Endothelial cell of umbilical vein (primary cell): Measurements from ENCODE around the gene TNRC6B.

ENCODE experiments used
- POLR2A ChIP-seq: IDR thresholded peaks from 2 replicates; pipeline ENCODE4 v1.6.1; 2012; ENCODE audit warnings: low read depth, mild to moderate bottlenecking, control low read depth, low read length
- POLR2AphosphoS5 ChIP-seq: IDR thresholded peaks from 2 replicates; pipeline ENCODE4 v1.6.1; 2012; ENCODE audit warnings: low read depth, mild to moderate bottlenecking, control low read depth, low read length, moderate library complexity; ENCODE audit not compliant: insufficient read depth
- TF ChIP-seq, protein P1 (sequence below), 2 donors: IDR thresholded peaks; 1 replicate in 1 of 2; 2 replicates in 1 of 2; pipeline ENCODE4 v1.5.1; 2011; ENCODE audit warnings: low read length in 2 of 2, mild to moderate bottlenecking in 2 of 2, moderate library complexity in 2 of 2, control low read depth in 1 of 2, inconsistent platforms in 1 of 2, low read depth in 1 of 2; ENCODE audit not compliant: insufficient read depth in 1 of 2; ENCODE audit errors: extremely low read depth in 1 of 2

DNA sequence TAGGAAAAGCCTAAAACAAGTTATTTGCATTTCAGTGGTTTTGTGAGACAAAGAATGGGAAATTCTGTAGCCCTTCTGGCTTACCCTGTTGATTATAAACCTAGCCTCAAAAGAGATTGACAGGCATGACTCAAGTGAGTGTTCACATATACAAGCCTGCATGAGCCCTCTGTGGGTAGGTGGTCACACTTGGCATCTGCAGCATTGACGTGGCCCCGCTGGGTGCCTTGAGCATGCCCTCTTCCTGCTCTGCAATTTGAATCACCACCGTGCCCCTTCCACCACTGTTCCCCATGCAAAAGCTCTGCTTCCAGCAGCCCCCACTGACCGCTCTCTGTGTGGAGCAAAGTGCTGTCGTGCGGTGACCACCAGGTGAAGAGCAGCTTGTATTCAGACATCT is 147.6 kb downstream of the TNRC6B start:
- no peak for TF ChIP-seq POLR2AphosphoS5
- no peak for TF ChIP-seq POLR2A
- TF ChIP-seq, protein P1, sequence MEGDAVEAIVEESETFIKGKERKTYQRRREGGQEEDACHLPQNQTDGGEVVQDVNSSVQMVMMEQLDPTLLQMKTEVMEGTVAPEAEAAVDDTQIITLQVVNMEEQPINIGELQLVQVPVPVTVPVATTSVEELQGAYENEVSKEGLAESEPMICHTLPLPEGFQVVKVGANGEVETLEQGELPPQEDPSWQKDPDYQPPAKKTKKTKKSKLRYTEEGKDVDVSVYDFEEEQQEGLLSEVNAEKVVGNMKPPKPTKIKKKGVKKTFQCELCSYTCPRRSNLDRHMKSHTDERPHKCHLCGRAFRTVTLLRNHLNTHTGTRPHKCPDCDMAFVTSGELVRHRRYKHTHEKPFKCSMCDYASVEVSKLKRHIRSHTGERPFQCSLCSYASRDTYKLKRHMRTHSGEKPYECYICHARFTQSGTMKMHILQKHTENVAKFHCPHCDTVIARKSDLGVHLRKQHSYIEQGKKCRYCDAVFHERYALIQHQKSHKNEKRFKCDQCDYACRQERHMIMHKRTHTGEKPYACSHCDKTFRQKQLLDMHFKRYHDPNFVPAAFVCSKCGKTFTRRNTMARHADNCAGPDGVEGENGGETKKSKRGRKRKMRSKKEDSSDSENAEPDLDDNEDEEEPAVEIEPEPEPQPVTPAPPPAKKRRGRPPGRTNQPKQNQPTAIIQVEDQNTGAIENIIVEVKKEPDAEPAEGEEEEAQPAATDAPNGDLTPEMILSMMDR (IDR thresholded peaks at IDR 0.05; ENCODE audit: extremely low read depth in 1 of 2, insufficient read depth in 1 of 2, low read depth in 1 of 2, low read length in 2 of 2) = no peak
